HG03469 (cell line): ENCODE data around the gene BSG.

ENCODE experiments used
- ATAC-seq: cut with Tn5 transposase; IDR thresholded peaks from one replicate; pipeline ENCODE4 v1.9.1; 2021; ENCODE audit warnings: mild to moderate bottlenecking, moderate library complexity, moderate number of reproducible peaks; ENCODE audit not compliant: unreplicated experiment

BSG gene

DNA sequence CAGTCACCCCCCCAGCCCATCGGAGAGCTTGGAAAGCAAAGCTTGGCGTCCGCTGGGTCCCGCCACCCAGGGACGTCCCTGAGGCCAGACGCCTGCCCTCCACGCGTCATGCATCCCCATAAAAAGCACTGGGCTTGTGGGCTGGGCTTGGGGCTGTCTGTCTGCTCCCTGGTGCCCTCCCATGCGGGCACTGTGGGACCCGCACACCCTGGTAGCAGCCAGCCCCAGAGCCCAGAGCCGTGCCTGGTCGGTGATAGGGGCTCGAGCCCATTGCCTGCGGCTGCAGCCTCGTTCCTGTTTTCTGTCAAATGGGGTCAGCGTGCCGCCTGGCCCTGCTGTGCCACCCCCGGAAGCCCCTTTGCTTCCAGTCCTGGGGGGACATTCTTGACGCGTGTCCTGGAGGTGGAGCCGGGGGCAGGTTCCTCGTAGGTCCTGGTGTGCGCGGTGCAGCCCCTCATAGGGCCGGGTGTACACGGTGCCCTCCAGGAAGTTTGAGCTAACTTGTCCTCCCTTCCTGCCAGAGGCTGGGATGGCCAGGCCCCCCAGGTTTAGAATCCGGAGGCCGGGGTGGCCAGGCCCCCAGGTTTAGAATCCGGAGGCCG lies 32.9 kb upstream of the BSG start:
- no peak for ATAC-seq

DNA sequence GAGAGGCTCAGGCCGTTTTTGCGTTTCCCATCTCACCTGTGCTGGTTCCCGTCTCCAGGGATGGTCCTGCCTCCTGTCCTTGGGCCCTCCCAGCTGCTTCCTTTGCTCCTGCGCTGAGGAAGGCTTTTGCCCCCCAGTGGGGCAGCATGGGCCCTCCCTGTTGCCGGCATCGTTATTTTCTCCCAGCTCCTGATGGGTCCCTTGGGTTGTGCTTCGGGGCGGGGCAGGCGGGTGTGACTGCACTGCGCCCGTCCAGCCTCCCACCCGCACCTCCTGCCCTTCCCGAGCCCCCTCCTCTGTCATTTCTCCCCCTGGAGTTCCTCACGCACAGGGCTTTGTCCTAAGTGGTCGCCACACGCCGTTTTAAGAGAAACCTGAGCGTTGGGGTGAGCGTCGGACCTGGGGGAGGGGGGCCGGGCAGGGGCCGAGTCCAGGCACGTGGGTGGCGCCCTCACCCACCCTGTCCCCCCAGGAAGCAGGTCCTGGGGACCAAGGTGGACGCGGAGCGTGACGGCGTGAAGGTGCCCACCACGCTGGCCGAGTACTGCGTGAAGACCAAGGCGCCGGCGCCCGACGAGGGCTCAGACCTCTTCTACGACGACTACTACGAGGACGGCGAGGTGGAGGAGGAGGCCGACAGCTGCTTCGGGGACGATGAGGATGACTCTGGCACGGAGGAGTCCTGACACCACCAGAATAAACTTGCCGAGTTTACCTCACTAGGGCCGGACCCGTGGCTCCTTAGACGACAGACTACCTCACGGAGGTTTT lies 31.3 kb upstream of the BSG start:
- ATAC-seq = no peak

DNA sequence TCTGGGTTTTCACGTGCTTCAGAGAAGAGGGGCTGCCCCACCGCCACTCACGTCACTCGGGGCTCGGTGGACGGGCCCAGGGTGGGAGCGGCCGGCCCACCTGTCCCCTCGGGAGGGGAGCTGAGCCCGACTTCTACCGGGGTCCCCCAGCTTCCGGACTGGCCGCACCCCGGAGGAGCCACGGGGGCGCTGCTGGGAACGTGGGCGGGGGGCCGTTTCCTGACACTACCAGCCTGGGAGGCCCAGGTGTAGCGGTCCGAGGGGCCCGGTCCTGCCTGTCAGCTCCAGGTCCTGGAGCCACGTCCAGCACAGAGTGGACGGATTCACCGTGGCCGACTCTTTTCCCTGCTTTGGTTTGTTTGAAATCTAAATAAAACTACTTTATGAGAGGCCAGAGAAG lies 30.7 kb upstream of the BSG start:
- ATAC-seq = no peak

DNA sequence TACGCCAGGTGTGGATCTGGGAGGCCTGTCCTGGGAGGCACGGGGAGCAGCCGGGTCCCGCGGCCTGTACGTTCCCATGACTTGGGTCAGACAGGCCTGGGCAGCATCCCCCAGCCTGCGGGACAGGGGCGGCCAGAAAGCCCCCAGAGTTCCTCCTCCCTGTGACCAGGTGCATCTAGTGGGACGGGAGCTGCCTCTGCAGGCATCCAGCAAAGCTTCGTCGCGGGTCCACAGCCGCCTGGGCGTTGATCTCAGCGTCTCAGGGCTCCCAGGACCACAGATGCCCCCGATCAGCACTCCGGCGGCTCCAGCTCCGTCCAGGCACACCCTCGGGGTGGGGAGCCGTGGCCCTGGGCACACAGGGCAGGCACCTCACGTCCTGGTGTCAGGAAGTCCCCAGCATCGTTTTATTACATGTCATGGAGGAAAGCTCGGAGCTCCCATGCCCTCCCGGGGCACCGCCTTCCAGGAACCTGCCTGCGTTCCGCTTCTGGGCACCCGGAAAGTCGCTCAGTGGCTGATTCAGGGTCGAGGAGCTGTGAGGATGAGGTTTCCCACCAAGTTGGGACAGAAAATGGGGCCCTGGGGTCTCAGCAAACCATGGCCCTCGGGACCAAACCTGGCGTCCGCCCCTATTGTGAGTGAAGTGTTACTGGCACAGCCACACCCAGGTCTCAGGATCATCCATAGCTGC lies 30.1 kb upstream of the BSG start:
- ATAC-seq = no peak

DNA sequence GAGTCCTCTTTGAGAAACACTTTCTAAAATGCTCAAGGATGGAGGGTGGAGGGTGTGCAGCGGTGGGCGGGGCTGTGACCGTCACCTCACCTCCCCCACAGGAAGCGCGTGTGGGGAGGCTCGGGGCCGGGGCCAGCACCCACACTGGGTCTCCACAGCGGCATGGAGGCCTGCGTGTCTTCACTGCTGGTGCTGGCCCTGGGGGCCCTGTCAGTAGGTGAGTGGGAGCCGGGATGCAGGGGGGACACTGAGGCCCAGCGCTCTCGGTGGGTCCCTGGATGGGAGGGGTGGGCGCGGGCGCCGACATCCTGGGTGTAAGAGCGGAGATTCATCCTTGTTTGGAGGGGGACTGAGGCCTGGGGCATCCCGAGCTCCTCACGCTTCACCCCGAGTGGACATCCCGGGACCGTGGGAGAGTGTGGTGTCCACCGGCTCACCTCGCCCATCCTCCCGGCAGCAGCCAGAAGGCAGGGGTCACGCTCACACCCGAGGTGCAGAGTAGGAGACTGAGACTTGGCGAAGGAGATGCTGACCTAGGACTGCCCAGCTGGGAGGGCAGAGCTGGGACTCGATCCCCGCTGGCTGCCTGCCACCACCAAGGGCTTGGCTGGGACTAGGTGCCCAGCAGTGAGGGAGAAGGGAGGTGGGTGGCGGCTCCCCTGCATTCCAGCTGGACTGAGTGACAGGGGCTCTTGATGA lies 28.3 kb upstream of the BSG start, which contains the start of gene GZMM:
TSS of gene GZMM (plus strand) at position 144 of the 699 bp plus-strand sequence. CDS start at position 163, 19 bp downstream.
- no peak for ATAC-seq

DNA sequence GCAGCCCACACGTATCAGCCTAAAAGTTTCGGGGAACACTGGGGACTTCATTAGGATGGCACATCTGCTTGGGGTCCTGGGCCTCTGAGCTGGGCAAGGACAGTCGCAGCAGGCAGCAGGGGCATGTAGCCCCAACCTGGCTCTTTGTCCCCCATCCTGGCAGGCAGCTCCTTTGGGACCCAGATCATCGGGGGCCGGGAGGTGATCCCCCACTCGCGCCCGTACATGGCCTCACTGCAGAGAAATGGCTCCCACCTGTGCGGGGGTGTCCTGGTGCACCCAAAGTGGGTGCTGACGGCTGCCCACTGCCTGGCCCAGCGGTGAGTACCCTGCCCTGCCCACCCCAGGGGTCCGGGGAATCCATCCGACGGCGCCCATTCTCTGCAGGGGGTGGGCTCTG lies 25.3 kb upstream of the BSG start:
- ATAC-seq = no peak

DNA sequence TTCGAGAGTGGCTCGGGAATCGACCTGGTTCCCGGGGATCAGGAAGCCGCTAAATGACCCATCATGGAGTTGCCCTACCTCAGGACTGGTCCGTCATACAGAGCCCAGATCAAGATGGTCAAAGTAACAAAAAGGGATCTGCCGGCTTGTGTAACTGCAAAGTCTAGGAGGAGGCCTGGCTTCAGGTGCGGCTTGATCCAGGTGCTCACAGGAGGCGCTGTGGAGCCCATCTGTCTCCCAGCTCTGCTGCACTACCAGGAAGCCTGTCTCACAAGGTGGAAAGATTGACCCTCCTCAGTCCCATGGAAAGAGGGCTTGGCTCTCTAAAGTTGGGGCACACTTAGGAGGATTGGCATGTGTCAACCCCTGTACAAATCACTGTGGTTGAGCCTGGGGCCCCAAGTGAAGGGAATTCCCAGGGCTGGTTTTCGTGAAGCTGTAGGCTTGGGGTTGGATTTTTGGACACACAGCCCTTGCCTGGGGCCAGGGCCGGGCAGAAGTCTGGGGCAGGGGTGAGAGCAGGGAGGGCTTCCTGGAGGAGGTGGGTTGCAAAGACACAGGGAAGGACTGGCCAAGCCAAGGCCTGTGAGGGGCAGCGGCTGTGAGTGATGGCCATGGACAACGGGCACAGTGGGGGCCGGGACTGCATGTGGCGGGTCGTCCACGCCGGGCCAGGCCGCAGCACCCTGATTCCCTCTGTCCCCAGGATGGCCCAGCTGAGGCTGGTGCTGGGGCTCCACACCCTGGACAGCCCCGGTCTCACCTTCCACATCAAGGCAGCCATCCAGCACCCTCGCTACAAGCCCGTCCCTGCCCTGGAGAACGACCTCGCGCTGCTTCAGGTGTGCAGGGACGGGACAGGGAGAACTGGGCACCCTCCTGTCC lies 24.3 kb upstream of the BSG start:
- ATAC-seq = no peak

DNA sequence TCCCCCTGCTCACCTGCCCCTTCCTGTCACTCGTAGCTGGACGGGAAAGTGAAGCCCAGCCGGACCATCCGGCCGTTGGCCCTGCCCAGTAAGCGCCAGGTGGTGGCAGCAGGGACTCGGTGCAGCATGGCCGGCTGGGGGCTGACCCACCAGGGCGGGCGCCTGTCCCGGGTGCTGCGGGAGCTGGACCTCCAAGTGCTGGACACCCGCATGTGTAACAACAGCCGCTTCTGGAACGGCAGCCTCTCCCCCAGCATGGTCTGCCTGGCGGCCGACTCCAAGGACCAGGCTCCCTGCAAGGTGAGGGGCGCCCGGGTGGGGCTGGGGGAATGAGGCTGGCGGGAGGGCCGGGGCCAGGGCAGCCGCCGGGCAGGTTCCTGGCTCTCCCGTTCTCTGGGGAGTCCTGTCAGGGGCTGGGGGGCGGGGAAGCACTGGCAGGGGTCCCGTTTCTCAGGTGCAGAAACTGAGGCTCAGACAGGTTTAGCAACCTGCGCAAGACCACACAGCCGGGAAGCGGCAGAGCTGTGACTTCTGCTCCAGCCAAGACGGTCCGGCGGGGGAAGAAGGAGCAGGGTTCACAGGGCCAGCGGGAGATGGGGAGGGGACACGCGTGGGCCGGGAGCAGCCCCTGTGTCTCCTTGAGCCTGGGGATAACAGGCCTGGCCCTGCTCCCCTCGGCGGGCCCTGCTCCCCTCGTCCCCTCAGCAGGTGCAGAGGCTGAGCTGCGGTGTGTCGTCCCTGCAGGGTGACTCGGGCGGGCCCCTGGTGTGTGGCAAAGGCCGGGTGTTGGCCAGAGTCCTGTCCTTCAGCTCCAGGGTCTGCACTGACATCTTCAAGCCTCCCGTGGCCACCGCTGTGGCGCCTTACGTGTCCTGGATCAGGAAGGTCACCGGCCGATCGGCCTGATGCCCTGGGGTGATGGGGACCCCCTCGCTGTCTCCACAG lies 23.2 kb upstream of the BSG start:
- no peak for ATAC-seq

DNA sequence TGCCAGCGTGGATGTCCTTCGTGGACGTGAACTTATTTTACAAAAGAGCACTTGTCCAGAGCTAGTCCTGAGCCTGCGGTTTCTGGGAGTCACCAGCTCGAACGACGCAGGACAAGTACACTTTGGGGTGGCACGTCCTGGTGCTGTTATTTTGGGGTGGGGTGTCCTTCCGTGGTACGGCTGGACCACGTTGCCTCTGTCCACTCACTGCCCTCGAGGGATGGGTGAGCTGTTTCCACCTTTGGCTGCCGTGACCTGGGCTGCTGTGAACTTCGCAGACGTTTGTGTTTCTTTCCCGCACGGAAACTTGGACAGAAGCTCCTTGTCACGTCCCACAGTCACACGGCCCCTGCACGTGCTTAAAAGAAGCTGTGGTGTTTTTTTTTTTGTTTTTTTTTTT lies 17.6 kb upstream of the BSG start:
- ATAC-seq = no peak

DNA sequence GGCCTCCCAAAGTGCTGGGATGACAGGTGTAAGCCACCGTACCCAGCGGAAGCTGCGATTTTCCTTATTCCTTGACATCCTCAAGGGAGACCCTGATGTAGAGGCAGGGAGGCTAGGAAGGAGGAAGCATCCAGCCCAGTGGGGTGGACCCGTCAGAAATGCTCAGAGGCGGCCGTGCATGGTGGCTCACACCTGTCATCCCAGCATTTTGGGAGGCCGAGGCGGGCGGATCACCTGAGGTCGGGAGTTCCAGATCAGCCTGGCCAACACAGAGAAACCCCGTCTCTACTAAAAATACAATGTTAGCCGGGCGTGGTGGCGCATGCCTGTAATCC lies 17.0 kb upstream of the BSG start:
- no peak for ATAC-seq

DNA sequence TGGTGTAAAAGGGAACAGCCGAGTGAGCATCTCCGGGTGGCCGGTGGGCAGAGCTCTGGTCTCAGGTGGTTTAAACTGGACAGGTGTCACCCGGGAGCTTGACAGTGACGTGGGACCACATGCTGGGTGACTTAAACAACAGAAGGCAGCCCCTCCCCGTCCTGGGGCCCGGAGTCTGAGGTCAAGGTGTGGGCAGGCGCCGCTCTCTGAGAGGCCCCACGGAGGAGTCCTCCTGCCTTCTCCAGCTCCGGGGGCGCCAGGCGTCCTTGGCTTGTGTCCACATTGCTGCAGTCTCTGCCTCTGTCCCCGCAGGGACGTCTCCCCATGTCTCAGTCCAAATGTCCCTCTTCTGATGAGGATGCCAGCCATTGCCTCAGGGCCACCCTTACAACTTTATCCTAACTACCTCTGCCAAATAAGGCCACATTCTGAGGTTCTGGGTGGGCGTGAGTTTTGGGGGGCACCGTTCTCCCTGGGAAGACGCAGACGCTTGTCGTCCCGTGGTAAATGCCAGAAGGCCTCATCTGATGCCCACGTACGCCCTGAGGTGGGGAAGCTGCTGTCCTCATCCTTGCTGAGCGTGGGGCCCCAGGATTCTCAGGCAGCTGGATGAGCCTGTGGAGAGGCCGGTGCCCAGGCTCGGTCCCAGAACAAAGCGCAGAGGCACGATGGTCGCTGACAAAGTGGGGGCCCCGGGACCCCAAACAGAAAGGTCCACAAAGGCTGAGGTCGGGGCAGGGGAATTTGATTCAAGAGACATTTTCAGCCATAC lies 15.6 kb upstream of the BSG start:
- ATAC-seq = no peak

DNA sequence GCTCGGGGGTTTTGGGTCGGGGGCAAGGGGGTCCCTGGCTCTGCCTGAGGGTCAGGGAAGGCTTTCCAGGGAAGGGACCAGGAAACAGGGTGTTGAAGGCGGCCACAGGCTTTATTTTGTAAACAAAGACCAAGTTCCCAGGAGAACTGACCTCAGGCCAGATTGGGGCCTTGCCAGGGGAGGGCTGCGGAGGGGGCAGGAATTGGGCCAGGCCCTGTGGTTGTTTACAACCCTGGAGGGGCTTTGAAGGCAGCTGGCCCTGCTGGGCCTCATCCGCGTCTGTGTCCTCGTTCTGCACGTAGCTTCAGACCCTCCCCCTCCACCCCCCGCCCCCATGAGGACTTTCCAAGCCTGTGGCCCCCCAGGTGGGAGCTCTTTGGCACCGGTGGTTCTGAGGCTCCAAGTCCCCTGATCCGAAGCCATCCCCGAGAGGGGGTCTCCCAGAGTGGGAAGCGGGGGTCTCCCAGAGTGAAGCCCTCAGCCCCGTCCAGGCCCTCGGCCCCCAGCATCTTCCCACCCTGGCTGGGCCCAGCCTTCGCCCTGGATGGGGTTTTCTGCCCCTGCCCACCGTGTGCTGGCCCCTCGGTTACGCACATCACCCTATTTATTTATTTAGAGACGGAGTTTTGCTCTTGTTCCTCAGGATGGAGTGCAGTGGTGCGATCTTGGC lies 13.5 kb upstream of the BSG start:
- ATAC-seq = no peak

DNA sequence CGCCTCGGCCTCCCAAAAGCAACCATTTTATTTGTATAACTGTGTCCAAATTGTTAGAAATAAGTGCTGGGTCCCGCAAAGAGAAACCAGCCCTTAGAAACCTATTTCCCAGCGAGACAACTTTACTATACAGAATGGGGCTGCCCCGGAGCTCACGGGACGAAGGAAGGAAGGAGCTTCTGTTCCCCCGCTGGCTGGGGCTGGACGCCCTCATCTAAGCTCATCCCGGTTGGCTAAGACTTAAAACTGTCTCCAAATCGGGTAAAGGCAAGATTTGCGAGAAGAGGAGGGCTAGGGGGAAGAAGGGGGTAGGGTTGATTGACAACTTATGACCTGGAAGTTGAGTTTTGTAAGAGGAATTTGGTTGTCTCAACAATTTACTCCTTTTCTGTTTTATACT lies 12.3 kb upstream of the BSG start:
- ATAC-seq = no peak

DNA sequence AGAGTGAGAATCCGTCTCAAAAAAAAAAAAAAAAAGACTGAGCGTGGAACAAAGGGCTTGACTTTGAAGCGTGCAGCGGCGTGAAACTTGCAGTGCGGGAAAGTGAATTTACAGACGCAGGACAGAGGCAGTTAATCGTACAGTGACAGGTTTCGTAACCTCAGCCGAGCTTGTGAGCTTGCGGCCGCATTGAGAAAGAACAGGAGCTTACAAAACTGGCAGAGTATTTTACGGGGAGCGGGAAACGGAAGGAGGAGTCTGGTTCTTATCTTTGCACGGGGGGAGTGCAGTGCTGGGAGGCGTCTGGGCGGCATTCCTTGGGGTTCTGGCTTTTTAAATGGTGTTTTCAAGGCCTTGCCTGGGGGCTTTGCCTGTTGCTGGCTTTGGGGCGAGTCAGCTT lies 6.0 kb upstream of the BSG start:
- no peak for ATAC-seq

DNA sequence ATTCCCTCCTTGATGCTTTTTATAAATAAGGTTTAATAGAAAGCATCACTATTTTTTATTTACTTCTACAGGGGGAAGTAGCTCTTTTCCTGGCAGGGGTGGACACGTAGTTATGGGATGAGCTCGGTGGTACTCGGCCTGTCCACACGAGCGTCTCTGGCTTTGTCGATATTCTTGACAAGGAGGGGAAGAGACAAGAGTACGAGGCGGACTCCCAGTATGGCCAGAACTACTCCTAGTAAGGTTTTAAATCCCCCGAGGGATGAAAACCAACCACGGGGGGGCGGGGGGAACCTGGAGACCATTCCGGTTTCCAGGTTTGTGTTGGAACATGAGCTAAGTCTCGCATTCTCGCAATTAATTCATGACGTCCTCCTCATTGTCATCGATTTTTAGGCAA lies 5.6 kb upstream of the BSG start:
- no peak for ATAC-seq

DNA sequence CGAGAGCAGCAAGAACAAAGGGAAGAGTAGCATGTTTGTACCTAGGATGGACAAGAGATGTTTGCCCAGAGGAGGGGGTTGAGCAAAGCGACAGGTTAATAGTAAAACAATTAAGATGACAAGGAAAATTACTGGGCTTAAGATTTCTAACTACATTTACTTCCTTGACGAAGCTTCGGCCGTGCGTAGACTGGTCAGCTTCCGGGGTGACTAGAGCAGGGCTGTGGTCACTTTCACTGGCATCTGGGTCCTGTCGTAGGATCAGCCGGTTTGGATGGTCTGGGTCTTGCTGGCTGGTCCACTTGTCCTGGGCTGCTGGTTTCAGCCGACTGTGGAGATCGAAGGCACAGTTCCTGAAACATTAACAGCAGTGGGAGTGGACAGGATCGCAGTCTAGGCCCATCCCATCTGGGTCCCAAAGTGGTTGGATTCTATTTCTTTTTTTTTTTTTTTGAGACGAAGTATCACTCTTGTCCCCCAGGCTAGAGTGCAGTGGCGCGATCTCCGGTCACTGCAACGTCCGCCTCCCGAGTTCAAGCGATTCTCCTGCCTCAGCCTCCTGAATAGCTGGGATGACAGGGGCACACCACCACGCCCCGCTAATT lies 5.0 kb upstream of the BSG start:
- no peak for ATAC-seq

DNA sequence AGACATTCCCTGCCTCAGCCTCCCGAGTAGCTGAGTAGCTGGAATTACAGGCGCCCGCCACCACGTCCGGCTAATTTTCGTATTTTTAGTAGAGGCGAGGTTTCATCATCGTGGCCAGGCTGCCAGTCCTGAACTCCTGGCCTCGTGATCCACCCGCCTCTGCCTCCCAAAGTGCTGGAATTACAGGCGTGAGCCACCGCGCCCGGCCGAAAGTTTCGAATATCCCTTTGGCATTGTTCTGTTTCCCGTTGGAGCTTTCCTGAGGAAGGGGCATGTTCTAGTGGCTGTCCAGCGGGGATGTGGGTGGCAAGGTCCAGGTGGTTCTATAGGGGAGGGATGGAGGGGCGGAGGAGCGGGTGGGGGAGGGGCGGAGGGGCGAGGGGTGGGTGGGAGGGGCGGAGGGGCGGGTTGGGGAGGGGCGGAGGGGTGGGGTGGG lies 2.1 kb upstream of the BSG start:
- ATAC-seq = no peak
